ENCODE data around the gene PSMC2.

Gene PSMC2
- total RNA-seq: 57.4 to 257 (median 104) reads per million in 9 experiments

GRCh38 chr7:103347507-103348267 is at the start of gene PSMC2:
Gene PSMC2 (plus strand): TSS chr7:103347643. CDS start chr7:103347712, 69 bp downstream.
- Mint-ChIP-seq H3K9me3 (no peaks in the 10 kb centered on the region), H3K27me3 (no peaks in the 10 kb centered on the region), H3K36me3 (ENCODE audit: insufficient read depth) (peaks cover 25% of the 10 kb centered on the region), H3K4me3 (peak within 1 kb of the TSS; percentile 91 to 97), H3K4me1 (ENCODE audit: low read depth in 2 of 2) (peaks cover 38 to 57% of the 10 kb centered on the region in 2 donors), H3K27ac (peak within 1 kb of the TSS; percentile 95 to 99)
- ATAC-seq (replicated peaks) (peak; percentile 68), DNase-seq (peak; percentile 81 to 86 (median 83))

GRCh38 chr7:103297837-103298179 is 49.6 kb upstream of the PSMC2 start:
- H3K4me1 Mint-ChIP-seq (ENCODE audit: low read depth in 2 of 2): peaks cover 17 to 29% of the 10 kb centered on the region in 2 donors
- H3K9me3 Mint-ChIP-seq: no peaks in the 10 kb centered on the region
- H3K36me3 Mint-ChIP-seq (ENCODE audit: insufficient read depth): peaks cover 50% of the 10 kb centered on the region
- H3K27ac Mint-ChIP-seq: peak overlapping the region; percentile 75 to 93
- no peak for ATAC-seq (replicated peaks)
- H3K4me3 Mint-ChIP-seq: peak overlapping the region; percentile 86
- no peak for DNase-seq
- H3K27me3 Mint-ChIP-seq: peaks cover 0 to 8% of the 10 kb centered on the region in 2 donors

GRCh38 chr7:103299660-103300059 is 47.8 kb upstream of the PSMC2 start:
- no peak for DNase-seq
- no peak overlapping the region for H3K4me3 Mint-ChIP-seq
- ATAC-seq (replicated peaks): no peak
- no peaks in the 10 kb centered on the region for H3K27me3 Mint-ChIP-seq
- no peaks in the 10 kb centered on the region for H3K9me3 Mint-ChIP-seq
- peaks cover 68% of the 10 kb centered on the region for H3K36me3 Mint-ChIP-seq (ENCODE audit: insufficient read depth)
- no peak overlapping the region for H3K27ac Mint-ChIP-seq
- H3K4me1 Mint-ChIP-seq (ENCODE audit: low read depth in 2 of 2): peaks cover 17 to 32% of the 10 kb centered on the region in 2 donors

- H3K36me3 Mint-ChIP-seq (ENCODE audit: insufficient read depth): peaks cover 84% of the 10 kb centered on the region
- ATAC-seq (replicated peaks): no peak
- no peaks in the 10 kb centered on the region for H3K9me3 Mint-ChIP-seq
- H3K27me3 Mint-ChIP-seq: no peaks in the 10 kb centered on the region
- no peak for DNase-seq
- H3K4me3 Mint-ChIP-seq: no peak overlapping the region
- H3K4me1 Mint-ChIP-seq (ENCODE audit: low read depth in 2 of 2): peaks cover 14 to 31% of the 10 kb centered on the region in 2 donors
- no peak overlapping the region for H3K27ac Mint-ChIP-seq
Measured at GRCh38 chr7:103301441-103301840, 46.0 kb upstream of the PSMC2 start.

DNA sequence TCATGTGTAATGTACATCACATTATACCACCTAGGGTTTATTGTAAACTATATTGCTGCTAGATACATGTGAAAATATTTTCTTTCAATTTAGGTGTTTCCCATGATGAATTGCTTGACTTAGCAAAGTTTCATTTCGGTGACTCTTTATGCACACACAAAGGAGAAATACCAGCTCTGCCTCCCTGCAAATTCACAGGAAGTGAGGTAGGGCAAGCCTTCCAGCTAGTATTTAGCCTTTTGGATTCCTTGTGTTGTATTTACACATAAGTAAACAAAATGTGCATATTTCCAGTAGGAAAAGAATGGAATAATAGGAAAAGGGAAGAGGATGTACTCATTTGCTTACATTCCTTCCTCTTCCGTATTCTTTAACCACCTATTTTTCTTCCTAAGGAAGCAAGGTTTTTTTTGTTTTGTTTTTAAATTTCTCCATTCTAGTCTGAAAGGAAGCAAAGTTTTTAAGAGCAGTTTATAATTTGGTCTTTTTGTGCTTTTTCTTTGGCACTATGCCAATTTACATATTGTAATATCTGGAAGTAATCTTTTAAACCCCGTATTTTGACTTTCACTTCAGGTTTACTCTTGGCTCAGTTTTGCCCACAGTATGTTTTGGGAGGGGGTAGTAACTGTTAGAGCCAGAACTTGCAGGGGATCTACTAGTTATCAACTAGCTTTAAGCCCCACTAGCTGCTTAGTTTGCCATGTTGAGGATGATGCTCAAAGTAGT is 39.8 kb upstream of the PSMC2 start:
- Mint-ChIP-seq H3K36me3 (ENCODE audit: insufficient read depth) (peaks cover 98% of the 10 kb centered on the region), H3K4me3 (no peak overlapping the region), H3K27ac (peak overlapping the region in 1 of 2 donors; percentile 76), H3K9me3 (no peaks in the 10 kb centered on the region), H3K27me3 (no peaks in the 10 kb centered on the region), H3K4me1 (ENCODE audit: low read depth in 2 of 2) (peaks cover 0 to 11% of the 10 kb centered on the region in 2 donors)
- ATAC-seq (replicated peaks) (no peak), DNase-seq (no peak)

DNA sequence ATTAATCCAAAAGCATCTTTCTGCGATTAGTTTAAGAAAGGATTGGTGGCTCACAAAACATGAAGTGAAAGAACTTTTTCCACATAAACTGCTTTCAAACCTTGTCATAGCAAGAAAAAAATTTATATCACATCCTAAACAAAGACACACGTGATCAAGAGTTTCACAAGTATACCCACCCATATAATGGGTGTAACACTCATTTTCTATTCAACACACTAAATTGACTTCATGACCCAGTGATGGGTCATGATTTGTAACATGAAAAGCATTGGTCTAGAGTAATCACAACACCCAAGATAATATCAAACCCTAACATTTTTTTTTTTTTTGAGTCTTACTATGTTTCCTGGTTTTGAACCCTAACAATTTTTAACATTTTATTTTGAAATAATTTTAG is 32.6 kb upstream of the PSMC2 start:
- Mint-ChIP-seq H3K4me1 (ENCODE audit: low read depth in 2 of 2) (peaks cover 9 to 12% of the 10 kb centered on the region in 2 donors), H3K36me3 (ENCODE audit: insufficient read depth) (peaks cover 100% of the 10 kb centered on the region), H3K4me3 (no peak overlapping the region), H3K27ac (peak overlapping the region in 1 of 2 donors; percentile 79), H3K9me3 (no peaks in the 10 kb centered on the region), H3K27me3 (no peaks in the 10 kb centered on the region)
- DNase-seq (no peak), ATAC-seq (replicated peaks) (no peak)

DNA sequence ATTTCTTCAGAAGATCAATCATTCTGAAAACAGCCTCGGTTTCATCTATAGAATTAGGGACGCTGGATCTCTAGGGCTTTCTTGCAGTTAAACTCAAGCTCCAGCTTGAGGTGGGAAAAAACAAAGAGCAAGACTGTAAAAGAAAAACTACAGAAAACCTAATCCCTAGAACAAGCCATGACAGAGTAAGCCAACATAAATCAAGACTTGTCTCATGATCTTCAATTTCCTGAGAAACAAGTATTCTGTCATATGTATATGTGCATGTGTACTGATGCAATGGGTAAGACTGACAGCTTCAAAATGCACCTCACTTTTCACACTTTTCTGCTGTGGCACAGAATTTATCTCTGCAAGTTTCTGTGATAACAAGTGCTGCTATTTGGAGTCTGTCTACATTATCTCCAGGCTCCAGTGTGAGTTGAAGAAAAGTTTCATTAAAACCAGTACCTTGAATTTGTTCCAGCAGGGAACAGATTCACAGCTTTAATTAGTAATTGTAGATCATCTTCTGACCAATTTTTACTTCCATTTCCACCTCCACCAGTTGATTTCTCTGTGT is 31.0 kb upstream of the PSMC2 start:
- Mint-ChIP-seq H3K36me3 (ENCODE audit: insufficient read depth) (peaks cover 100% of the 10 kb centered on the region), H3K4me3 (no peak overlapping the region), H3K9me3 (no peaks in the 10 kb centered on the region), H3K27me3 (no peaks in the 10 kb centered on the region), H3K4me1 (ENCODE audit: low read depth in 2 of 2) (peaks cover 9 to 12% of the 10 kb centered on the region in 2 donors), H3K27ac (peak overlapping the region in 1 of 2 donors; percentile 75)
- DNase-seq (no peak), ATAC-seq (replicated peaks) (no peak)

GRCh38 chr7:103317009-103317408 is 30.4 kb upstream of the PSMC2 start:
- Mint-ChIP-seq H3K36me3 (ENCODE audit: insufficient read depth) (peaks cover 100% of the 10 kb centered on the region), H3K4me3 (no peak overlapping the region), H3K27me3 (no peaks in the 10 kb centered on the region), H3K4me1 (ENCODE audit: low read depth in 2 of 2) (peaks cover 9 to 12% of the 10 kb centered on the region in 2 donors), H3K27ac (peak overlapping the region; percentile 16 to 75), H3K9me3 (no peaks in the 10 kb centered on the region)
- no peak for DNase-seq
- ATAC-seq (replicated peaks): no peak

DNA sequence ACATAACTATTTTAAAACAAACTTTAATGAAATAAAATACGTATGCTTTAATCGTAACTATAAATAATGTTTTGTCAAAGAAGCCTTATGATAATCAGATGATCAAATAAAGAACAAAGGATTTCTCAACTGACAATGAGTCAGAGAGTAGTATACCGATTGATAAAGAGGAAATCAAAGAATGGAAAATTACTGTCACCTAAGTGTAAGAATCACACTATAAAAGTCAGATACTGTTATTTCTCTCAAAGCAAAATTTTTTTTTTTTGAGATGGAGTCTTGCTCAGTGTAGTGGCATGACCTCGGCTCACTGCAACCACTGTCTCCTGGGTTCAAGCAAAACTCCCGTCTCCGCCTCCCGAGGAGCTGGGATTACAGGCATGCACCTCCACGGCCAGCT is 21.7 kb upstream of the PSMC2 start:
- no peak for DNase-seq
- peak overlapping the region in 1 of 2 donors; percentile 68 for H3K27ac Mint-ChIP-seq
- peaks cover 77% of the 10 kb centered on the region for H3K36me3 Mint-ChIP-seq (ENCODE audit: insufficient read depth)

DNA sequence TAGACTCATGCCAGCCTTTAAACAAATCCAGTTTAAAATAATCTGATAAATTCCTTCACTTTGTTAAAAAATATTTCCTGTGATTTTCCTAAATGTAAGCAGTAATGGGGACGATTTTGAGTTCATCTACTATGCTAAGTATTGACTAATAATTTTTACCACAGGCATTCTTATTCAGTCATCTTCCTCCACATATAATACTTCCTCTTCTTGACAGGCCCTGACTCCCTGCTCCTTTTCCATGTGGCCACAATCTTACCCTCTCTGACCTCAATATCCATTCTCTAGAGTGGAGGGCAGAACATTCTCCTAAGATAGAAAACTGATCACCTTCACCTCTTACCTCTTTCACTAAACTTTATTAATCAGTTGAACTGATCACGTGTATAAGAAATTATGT is 10.7 kb upstream of the PSMC2 start:
- ATAC-seq (replicated peaks) (no peak), DNase-seq (no peak)
- no peak overlapping the region for H3K27ac Mint-ChIP-seq
- H3K27me3 Mint-ChIP-seq: no peaks in the 10 kb centered on the region
- H3K9me3 Mint-ChIP-seq: no peaks in the 10 kb centered on the region
- H3K4me3 Mint-ChIP-seq: no peak overlapping the region
- peaks cover 69% of the 10 kb centered on the region for H3K36me3 Mint-ChIP-seq (ENCODE audit: insufficient read depth)
- H3K4me1 Mint-ChIP-seq (ENCODE audit: low read depth in 2 of 2): peaks cover 8 to 23% of the 10 kb centered on the region in 2 donors

More for the DNA sequence above, 21.7 kb upstream of the PSMC2 start:
- ATAC-seq (replicated peaks): no peak
- H3K4me1 Mint-ChIP-seq (ENCODE audit: low read depth in 2 of 2): peaks cover 0 to 6% of the 10 kb centered on the region in 2 donors
- no peak overlapping the region for H3K4me3 Mint-ChIP-seq
- no peaks in the 10 kb centered on the region for H3K9me3 Mint-ChIP-seq
- H3K27me3 Mint-ChIP-seq: no peaks in the 10 kb centered on the region

- DNase-seq: no peak
- H3K9me3 Mint-ChIP-seq: no peaks in the 10 kb centered on the region
- H3K27me3 Mint-ChIP-seq: no peaks in the 10 kb centered on the region
- no peak for ATAC-seq (replicated peaks)
- no peak overlapping the region for H3K27ac Mint-ChIP-seq
- peaks cover 56% of the 10 kb centered on the region for H3K36me3 Mint-ChIP-seq (ENCODE audit: insufficient read depth)
- no peak overlapping the region for H3K4me3 Mint-ChIP-seq
- H3K4me1 Mint-ChIP-seq (ENCODE audit: low read depth in 2 of 2): peaks cover 10 to 35% of the 10 kb centered on the region in 2 donors
Measured at GRCh38 chr7:103338864-103339263, 8.6 kb upstream of the PSMC2 start.

GRCh38 chr7:103341466-103341865 is 6.0 kb upstream of the PSMC2 start:
- H3K4me3 Mint-ChIP-seq: peak overlapping the region in 1 of 2 donors; percentile 35
- no peaks in the 10 kb centered on the region for H3K27me3 Mint-ChIP-seq
- peaks cover 19 to 41% of the 10 kb centered on the region in 2 donors for H3K4me1 Mint-ChIP-seq (ENCODE audit: low read depth in 2 of 2)
- no peaks in the 10 kb centered on the region for H3K9me3 Mint-ChIP-seq
- DNase-seq: no peak
- H3K27ac Mint-ChIP-seq: no peak overlapping the region
- no peak for ATAC-seq (replicated peaks)
- H3K36me3 Mint-ChIP-seq (ENCODE audit: insufficient read depth): peaks cover 48% of the 10 kb centered on the region

- Mint-ChIP-seq H3K4me1 (ENCODE audit: low read depth in 2 of 2) (peaks cover 25 to 53% of the 10 kb centered on the region in 2 donors), H3K27me3 (no peaks in the 10 kb centered on the region), H3K27ac (peak overlapping the region in 1 of 2 donors; percentile 99), H3K36me3 (ENCODE audit: insufficient read depth) (peaks cover 38% of the 10 kb centered on the region), H3K9me3 (no peaks in the 10 kb centered on the region), H3K4me3 (peak overlapping the region; percentile 99)
- ATAC-seq (replicated peaks): no peak
- no peak for DNase-seq
Measured at GRCh38 chr7:103343332-103343731, 4.1 kb upstream of the PSMC2 start.

All from effector memory CD8-positive, alpha-beta T cell (primary cell).